ENCODE measurements around the gene ZIC5.

Gene ZIC5

DNA sequence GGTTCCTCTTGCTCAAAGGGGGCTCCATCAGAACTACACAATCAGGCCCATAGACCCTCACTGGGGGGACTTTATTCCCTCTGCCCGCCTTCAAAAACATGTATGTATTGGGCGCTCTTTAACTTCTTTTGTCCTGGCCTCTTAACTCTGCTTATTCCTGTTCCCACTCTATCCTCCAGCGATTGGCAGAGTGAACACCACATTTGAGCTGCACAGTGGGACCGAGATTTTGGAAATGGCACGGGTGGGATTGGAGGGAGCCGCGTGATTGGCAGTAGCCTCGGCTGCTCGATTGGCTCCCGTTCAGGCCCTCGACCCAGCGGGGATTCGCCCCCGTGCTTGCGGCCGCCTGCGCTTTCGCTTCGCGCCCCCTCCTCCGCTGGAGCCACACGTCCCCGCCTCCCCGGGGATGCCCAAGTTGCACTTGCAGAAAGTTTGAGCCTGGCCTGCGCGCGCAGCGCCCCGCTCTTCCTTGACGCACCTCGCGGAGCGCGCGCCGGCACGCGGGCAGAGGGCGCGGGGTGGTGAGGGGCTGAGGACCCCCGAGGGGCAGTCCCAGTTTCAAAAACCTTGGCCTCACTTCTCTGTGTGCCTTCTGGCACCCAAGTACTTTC is at the start of gene ZIC5:
ZIC5 (minus strand) TSS at position 192 of the 614 bp plus-strand sequence; CDS start at position 28, 164 bp downstream.
- no peak for DNase-seq (ENCODE audit: low read depth)

DNA sequence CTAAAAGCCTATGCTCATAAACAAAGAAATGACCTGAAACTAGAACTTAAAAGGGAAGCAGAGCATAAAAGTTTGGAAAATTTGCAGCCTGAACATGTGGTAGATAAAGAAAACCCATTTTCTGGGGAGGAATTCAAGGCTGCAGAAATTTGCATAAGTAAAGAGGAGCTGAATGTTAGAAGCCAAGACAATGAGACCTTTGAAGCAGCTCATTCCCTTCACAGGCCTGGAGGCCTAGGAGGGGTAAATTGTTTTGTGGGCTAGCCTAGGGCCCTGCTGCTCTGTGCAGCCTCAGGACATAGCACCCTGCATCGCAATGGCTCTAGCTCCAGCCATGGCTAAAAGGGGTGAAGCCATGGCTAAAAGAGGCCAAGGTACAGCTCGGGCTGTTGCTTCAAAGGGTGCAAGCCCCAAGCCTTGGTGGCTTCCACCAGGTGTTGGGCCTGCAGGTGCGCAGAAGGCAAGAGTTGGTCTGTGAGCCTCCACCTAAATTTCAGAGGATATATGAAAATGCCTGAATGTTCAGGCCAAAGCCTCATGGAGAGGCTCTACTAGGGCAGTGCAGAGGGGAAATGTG is 48.3 kb upstream of the ZIC5 start:
- no peak for DNase-seq (ENCODE audit: low read depth)

DNA sequence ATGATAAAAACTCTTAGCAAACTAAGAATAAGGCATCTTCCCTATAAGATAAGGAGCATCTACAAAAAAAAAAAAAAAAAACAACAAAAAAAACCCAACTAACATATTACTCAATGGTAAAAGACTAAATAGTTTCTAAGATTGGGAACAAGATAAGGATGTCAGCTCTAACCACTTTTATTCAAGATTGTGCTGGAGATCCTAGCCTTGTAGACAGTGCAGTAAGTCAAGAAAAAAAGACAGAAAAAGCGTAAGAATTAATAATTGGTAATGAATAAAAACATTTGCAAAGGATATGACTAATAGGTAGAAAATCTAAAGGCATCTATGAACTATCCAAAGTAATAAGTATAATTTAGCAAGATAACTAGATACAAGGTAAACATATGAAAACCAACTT is 43.1 kb upstream of the ZIC5 start:
- DNase-seq (ENCODE audit: low read depth): no peak

DNA sequence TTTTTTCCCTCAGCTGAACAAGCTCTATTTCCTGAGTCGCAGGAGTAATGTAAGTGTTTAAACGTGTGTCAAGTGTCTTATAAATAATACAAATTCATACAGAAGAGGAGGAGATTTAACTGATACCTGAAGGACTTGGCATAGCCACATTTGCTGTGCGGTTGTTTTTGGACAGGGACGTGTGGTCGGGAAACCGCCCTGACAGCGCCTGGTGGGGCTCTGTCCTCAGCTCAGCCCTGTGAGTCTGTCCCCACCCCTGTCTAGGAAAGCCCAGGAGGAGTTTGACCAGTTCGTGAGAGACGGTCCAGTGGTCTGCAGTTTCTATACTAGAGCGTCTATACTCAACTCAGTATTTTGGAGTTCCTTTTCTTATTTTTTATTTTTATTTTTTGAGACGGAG is 26.7 kb upstream of the ZIC5 start:
- DNase-seq (ENCODE audit: low read depth): no peak

DNA sequence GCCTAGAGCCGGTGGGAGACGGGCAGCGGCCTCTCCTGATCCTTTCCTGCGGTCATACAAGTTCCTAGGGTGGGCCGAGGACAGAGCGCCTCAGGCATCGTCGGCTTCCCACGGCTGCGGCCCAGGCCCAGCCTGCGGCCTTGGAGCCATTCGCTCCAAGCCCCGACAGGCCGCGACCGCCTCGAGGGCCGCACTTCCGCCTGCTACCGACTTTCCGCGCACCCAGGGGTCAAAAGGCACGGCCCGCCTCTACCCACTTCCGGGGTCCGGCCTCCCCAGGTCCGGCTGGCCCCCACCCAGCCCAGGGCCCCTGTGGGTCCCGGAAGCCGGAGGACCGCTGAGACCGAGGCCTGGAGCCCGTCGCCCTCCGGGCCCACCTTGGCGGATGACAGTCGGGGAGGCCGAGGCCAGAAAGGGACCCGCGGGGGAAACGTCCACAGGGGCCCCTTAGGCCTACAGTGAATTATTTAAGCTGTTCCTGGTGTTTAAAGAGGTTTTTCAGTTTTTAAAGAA is 26.2 kb upstream of the ZIC5 start:
- DNase-seq (ENCODE audit: low read depth): no peak

DNA sequence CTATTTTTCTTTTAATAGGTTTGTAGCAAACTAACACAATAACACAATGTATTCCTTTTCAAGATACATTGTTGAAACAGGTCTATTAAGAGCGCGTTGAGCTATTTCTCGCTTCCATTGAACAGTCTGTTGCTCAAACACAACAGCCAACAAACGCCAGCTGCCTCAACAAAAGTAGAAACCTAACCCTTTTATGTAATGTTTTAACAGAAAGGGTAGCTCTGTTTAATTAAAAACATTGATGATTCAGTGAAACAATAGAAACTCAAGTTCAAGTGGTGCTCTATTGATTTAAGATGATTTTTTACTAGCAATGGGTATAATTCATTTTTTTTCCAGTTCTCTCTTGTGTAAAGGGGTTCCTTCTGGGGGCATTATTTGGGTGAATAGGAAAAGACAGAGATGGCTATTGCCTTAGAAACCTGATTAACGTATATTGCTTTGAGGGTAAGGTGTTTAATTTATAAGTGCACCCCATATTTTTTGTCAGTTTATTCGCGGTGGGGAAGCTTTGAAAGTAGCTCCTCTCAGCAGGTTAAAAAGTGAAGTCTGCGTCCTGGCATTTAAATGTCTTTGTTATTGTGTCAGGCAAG is 24.9 kb upstream of the ZIC5 start:
- no peak for DNase-seq (ENCODE audit: low read depth)

DNA sequence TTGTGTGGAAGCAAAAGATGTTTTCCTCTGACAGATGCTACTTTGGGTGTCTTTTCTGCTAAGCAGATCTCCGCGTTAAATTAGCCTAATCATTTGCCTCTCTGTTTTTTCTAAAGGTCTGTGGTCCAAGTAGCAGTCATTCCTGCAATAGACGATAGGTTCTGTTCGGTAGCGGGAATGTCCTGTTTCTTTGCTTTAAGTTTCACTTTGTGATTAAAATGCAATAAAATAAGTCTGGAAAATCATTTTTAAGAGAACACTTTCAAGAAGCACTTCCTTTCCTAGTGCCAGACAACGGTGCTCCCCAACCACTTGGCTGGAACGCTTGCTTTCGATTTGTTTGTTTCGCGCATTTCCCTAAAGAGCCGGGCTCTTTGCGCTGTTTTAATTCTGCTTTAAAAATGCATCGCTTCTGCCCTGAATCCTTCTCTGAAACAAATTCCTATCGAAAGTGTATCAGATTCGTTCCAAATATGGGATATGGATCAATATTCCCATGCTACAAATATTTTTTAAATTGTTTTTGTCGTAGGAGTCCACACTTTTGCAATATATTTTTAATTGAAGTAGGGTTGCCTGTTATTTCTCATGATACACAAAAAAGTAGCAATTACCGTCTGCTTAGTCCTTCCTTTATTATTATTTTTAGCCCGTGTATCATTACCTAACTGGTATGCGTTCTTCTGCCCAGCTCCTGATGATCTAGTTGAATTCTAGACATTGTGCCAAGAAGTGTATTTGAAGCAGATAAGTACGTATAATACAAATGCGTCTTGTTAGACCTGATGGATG is 24.2 kb upstream of the ZIC5 start:
- no peak for DNase-seq (ENCODE audit: low read depth)

DNA sequence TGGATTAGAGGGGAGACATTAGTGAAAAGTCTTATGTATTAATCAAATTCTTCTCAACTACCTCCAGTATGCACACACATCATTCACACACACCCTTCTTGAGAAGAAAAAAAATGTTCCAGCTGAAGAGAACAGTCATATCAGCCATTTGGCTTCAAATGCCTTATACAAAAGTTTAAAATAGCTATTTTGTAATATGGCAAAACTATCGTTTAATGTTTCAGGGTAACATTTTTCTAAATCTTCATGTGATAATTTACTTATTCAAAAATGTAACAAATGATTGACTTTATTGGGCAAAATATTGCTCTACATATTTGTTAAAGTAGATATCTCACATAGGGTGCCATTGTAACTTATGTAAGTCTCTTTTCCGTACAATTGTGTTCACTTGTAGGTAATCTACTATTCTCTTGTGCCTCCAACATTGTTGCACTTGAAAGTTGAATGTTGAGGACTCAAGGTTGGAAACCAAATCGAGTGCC is 23.6 kb upstream of the ZIC5 start:
- DNase-seq (ENCODE audit: low read depth): no peak

DNA sequence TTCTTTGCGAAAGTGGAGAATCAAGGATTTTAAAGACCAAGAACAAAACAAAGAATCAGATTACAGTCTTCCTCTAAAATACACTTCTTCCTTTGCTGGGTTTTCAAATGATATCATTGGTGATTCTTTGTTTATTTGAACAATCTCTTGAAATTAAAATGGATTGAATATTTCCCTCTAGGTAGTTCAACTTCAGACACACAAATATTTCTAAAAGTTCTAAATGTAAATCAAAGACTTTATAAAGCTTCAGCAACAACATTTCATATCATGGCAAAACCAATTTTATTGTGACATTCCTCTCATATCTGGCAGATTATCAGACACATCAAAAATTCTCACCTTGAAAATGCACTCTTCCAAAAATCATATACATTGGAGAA is 23.1 kb upstream of the ZIC5 start:
- no peak for DNase-seq (ENCODE audit: low read depth)

DNA sequence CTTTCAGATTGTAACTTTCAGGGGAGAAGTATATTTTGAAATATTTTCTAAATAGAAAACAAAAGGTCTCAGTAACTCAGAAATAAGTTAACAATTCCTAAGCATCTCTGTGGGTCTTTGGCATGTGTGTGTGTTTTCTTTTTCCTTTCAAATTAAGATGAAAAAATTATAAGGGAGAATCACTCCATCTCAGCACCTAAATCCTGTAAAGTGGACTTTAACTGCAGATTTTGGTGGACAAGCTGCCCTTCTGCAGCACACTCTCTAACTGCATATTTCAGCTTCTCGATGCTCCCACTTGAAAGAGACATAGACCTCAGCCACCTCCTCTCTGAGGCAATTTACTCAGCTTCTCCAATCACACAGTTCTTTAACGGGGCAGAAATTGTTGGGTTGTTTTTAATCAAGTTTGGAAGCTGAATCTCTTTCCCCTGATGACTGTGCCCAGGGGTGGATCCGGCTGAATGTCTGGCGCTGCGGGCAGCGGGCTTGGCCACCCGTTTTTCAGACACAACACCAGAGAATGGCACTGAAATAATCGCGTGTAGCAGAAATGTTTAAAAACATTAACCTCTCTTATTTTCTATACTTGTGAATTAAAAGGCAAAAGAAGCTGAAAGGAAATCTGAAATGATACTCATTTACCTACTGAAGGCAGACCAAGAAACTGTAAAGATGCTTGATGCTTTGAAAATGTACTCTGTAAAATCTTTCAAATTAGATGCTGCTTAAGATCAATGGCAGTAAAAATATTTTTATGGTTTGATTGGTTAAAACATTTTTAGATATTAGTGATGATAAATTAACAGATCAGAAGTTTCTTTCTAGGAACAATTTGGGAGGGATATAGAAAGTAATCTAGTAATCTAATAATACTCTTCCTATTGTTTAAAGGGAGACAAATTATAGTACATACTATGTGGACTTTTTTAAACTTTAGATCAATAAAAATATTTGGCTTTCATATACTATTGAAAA is 22.4 kb upstream of the ZIC5 start:
- DNase-seq (ENCODE audit: low read depth): no peak

DNA sequence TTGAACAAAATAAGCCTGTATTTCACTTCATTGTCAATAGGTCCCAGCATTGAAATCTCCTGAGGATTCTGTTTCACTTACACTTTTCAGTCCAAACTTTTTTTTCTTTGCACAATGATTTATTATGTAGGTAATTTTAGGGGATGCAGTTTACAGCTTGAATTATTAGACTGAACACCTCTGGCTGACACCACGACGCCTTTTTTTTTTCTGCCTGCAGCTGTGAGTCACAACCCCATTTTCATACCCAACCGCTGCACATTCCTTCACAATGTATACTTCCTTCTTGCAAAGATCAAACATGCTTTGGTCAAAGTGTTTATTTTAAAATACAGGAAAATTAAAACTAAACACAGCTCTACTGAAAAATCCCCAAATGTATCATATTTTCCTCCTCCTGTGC is 21.4 kb upstream of the ZIC5 start:
- no peak for DNase-seq (ENCODE audit: low read depth)

DNA sequence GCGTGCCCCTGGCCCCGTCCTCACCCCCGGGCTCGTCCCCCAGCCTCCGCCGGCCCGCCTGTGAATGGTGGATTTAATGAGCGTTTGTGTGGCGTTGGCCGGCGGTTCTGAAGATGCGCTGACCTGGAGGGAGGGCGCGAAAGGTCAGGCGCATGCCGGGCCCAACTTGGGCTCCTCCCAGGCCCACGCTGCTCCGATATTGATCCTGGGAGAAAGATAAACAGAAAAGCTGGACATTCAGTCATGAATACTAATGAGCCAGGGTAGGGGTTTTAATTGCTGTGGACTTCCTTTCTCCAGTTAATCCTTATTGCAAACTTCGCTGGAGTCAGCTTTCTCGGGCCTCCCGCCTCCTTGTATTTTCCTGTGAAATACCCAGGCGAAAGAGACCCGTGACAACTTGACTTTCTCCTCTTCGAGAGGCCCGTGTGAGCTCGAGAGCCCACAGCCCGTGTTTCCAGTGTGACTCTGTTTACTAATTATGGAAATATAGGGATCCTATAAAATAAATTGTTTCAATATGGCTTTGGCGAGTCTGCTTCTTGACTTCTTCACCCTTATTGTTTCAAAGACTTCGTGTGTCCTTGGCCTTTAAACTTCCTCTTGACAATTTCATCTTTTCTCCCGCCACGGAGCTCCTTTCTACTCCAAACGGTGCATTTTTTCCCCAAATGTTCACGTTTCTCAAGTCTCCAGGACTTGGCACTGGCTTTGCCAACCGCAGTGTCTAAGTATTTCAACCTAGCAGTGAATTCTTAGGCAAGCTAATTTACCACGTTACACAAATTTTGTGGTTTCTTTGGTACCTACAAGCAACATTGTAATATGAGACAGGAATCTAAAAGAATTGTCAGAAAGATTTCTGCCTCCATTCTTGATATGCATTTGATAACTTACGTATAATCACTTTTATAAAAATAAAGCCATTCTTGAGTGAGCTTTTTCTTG is 20.5 kb upstream of the ZIC5 start:
- DNase-seq (ENCODE audit: low read depth): no peak

DNA sequence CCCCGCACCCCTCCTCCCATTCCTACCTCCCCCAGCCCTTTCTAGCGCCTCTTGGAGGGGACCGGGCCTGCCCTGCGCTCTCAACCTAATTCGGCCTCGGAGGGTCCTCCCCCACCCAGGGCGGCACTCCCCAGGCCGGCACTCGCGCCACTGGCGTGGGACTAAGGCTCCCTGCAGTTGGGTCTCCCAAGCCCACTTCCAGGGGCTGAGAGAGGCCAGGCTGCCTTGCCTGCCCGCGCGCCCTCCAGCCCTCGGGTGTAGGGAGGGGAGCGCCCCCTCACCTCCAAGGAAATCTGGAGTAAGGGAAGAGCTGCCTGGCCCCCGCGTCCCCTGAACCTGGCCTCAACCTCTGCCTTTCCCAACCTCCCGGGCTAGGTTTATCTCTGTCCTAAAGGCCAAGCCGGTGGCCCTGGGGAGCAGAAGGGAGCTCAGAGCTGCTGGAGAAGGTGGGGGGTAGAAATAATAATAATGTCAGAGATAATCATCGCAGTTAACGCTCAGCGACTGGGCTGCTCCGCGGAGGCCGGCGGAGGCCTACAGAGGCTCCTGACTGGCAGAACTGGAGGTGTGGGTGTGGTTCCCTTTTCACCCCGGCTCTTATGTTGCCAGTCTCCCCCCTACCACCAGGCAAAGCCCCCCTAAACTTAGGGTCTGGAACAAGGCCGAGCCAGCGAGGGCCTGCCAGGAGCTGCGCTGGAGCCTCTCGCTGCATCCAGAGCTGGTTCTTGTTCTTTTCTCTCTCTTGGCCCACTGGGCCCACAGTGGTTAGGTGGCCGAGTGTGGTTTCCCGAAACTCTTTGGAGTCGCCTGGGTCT is 19.7 kb upstream of the ZIC5 start:
- DNase-seq (ENCODE audit: low read depth): no peak

DNA sequence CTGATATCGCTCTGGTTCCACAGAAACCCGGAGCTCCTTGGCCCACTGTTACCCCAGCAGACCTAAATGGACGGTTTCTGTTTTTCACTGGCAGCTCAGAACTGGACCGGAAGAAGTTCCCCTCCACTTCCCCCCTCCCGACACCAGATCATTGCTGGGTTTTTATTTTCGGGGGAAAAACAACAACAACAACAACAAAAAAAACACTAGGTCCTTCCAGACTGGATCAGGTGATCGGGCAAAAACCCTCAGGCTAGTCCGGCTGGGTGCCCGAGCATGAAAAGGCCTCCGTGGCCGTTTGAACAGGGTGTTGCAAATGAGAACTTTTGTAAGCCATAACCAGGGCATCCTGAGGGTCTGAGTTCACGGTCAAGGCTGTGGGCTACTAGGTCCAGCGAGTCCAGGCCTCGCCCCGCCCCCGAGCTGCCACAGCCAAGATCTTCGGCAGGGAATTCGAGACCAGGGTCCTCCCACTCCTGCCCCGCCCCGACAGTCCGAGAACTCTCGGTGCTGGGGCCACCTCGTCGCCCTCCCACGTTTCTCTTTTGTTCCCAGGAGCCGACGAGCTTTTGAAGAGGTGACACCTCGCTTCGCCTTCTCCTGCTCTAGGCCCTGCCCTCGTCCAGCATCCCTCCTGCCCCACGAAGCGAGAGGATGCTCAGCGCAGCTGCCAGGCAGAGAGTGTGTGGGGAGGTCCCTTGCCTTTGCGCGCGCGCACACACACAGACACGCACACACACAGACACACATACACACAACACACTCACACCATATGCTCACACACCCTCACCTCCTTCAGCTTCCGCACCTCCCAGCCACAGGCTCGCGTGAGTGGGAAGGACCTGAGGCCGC is 18.8 kb upstream of the ZIC5 start:
- DNase-seq (ENCODE audit: low read depth): no peak

DNA sequence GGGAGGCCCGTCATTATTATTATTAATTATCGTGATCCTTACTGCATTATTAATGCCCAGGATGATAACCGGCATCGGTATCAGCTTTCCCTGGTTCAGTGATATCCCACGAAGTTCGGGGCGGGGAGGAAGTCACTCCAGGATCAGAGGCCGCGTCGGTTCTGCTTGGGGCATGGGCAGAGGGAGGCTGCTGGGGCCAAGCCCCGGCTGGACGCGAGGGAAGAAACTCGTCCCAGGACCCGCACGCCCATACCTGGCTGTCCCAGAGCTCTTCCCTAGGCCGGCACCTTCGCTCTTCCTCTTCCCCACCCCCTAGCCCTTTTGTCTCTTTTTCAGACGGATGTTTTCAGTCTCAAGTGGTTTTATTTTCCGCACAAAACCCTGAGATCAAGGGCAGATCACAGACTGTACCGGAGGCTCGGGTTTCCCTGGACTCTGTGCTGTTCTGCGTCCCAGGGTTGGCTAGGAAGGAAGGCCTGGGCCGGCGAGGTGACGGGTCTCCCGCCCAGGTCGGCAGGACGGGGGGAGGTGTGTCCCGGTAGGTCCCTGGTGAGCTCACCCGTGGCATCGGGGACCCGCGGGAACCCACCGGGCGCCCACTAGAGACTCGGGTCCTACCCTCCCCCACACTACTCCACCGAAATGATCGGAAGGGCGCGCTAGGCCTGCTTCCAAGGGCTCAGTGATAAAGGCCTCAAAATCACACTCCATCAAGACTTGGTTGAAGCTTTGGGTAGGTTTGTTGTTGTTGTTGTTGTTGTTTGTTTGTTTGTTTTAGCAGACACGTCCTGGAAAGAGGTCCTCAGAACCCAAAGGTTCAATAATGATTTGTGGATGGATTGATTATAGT is 17.9 kb upstream of the ZIC5 start:
- DNase-seq (ENCODE audit: low read depth): no peak

DNA sequence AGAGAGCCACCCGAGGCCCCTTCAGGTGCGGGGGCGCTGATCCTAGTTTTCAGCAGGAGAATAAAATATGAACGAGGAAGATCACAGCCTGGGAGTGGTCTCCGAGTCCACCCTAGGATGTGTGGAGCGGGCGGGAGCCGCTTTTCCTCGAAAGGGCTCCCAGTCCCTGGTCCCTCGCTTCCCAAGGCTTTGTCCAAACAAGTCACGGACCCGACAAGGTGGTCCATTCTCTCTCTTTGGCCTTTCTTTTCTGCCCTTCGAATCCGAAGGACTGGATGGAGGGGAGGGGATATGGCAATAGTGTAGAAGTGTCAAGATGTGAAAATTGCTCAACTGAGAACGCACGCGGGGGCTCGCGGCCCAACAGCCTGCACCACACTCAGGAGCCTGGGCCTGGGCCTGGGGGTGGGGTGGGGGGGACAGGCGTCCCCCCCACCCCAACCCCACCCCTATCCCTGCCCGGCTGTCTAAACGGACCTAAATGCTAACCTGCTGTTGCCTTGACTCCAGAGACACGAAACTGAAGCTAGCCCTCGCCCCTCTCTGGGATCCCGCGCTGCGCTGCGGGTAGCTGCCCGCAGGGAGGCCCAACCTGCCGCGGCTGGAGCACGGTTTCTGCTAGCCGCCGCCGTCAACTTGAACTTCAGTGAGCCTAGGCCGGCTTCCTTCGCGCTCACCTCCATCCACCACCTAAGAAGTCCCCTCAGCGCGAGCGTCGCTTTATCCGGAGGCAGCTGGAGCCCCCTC is 17.1 kb upstream of the ZIC5 start:
- DNase-seq (ENCODE audit: low read depth): no peak

Measured in stimulated activated CD8-positive, alpha-beta memory T cell treated with anti-CD3 and anti-CD28 coated beads, Interleukin-15, amount 100 ng/mL, for 24 hours (primary cell).